T47D (cell line): ENCODE data around the gene C1QTNF7.

ENCODE experiments used
- DNase-seq, 2 experiments: peaks; one replicate each; pipeline versions ENCODE4 v3.0.0 to v3.0.0-alpha.2; 2011 to 2012; ENCODE audit warnings: low read depth in 1 of 2, low spot score in 1 of 2
- JUND ChIP-seq: IDR thresholded peaks from 2 replicates; pipeline ENCODE4 v1.6.1; 2012; ENCODE audit warnings: low read depth
- in situ Hi-C: cut with HindIII; loops from 2 replicates; pipeline ENCODE4 v1.10.0; 2016; ENCODE audit warnings: low sequenced_read_pairs, low pct_unique_long_range_greater_than_20kb

C1QTNF7 gene

GRCh38 chr4:15479089-15479912 lies 51.5 kb downstream of the C1QTNF7 start:
- peak; percentile 18 to 81 for DNase-seq
- TF ChIP-seq JUND, result no peak
- in situ Hi-C loops, result no loop called here

DNA sequence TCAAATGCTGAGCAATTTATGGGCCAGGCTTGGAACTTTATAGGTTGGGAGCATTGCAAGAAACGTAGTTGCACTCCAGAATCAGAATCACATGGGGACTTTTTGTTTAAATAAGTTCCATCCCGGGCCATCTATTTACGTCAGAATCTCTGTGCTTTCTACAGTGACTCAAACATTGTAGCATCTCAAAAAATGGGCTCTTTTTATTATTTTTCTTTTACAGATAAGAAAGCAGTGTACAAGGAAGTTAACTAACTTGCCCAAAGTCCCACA lies 52.0 kb downstream of the C1QTNF7 start:
- no peak for DNase-seq
- TF ChIP-seq JUND, result no peak
- in situ Hi-C loops, result no loop called here

DNA sequence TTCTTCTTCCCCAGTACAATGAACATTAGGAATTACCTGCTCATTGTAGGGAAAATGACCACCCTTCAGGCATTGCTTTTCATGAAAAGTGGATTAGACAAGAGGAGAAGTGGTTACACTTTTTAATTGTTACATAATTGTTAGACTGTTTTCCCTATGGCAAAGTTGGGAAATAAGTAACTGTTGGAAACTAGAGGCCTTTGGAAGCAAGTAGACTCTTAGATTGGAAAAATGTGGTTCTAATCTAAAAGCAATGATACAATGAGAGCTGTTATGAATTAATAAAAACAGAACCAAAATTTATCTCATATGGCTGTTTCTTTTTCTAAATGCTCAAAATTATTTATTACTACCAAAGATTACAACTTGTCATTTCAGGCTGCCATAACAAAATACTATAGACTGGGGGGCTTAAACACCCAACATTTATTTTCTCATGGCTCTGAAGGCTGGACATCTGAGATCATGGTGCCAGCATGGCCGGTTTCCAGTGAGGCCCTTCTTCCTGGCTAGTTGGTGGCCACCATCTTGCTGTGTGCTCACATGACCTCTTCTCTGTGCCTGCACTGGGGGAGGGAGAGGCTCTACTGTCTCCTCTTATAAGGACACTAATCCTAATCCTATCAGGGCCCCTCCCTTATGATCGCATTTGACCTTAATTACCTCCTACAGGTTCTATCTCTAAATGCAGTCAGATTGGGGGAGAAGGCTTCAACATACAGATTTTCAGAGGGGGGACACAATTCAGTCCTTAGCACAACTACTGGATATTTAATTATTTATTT lies 54.3 kb downstream of the C1QTNF7 start:
- DNase-seq, result no peak
- in situ Hi-C loops, result no loop called here
- no peak for TF ChIP-seq JUND

DNA sequence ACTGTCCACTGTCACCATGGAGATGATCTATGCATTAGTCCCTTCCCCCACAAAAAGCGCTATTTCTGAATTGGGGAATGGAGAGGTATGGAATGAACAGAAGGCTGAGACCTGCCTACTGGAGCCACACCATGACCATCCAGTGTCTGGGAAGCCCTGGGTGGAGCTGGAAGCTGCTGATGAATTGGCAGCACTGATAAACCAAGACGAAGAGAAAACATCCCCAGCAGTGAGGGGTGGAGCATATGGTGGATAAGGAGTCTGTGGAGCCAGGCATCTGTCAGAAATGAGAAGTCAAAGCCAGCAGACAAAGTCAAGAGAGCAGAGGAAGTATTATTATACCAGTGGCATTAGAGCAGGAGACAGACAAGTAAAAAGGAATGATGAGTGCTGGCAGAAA lies 55.0 kb downstream of the C1QTNF7 start:
- in situ Hi-C loops, result no loop called here
- no peak for TF ChIP-seq JUND
- DNase-seq, result no peak

- DNase-seq, result no peak
- no peak for TF ChIP-seq JUND
- in situ Hi-C loops, result no loop called here
Observed at GRCh38 chr4:15488136-15488535, 60.3 kb downstream of the C1QTNF7 start.

DNA sequence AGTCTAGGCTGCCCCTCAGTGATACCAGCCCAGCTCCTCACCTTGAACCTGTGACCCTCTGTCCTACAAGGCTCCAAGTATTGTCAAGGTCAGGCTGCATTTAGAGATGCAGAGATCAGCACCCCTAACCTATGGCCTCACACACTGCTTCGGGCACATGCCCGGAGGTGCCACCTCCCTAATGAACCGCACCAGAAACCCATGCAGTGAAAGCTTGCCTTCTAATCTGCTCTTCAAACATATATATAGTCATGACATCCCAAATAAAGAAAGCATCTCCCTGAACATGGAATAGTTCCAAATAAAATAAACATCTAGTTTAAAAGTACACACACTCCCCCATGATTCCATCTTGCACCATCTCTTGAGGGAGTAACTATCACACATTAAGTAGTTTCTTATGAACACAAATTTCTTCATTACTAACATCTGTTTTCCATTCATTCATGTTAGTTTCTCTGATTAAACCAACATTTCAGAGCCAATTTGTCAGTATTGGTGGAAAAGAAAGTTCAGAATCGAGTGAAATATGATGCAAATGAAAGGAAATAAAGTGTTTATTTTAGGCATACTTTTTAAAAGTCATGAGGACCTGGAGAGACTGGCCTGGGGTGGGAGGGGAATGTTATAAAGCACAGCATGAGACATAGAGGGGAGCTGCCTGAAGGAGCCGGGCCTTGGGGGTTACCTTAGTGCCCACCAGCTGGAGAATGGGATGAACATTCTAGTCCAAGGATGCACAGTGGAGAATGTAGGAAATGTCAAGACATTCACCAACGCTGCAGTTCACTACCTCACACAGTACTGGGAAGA lies 61.0 kb downstream of the C1QTNF7 start:
- in situ Hi-C loops, result no loop called here
- no peak for DNase-seq
- TF ChIP-seq JUND, result no peak

- in situ Hi-C loops, result no loop called here
- DNase-seq, result no peak
- TF ChIP-seq JUND, result no peak
Observed at GRCh38 chr4:15489551-15489950, 61.7 kb downstream of the C1QTNF7 start.

- no peak for DNase-seq
- TF ChIP-seq JUND, result no peak
- in situ Hi-C loops, result no loop called here
Observed at GRCh38 chr4:15493411-15493810, 65.6 kb downstream of the C1QTNF7 start.

GRCh38 chr4:15495621-15496020 lies 67.8 kb downstream of the C1QTNF7 start:
- in situ Hi-C loops, result no loop called here
- TF ChIP-seq JUND, result no peak
- no peak for DNase-seq
